Pulmonary artery endothelial cell (primary cell): ENCODE measurements around the gene HCFC2. TPM values are rescaled to one million over a fixed set of nuclear protein-coding genes. Genes with fewer than 3 reads are reported as not detected.
"Not testable (repeated sequence)": the region's sequence is repeated elsewhere in the genome, so short reads cannot be mapped to it uniquely, and the experiment has no call there.

Experiments used
- DNase-seq: peaks from one replicate; pipeline ENCODE4 v3.0.0-alpha.2; 2011; ENCODE audit warnings: low read depth, low spot score
- total RNA-seq: library from RNA; depleted of rRNA; stranded (reverse); fragments of >200 nt; gene quantifications from 2 replicates; pipeline ENCODE4 v1.2.3, GENCODE V29; 2014

Gene HCFC2
- total RNA-seq = 13.5 and 30.4 TPM in 2 replicates

- peak; percentile 60 for DNase-seq
Observed at GRCh38 chr12:104064031-104064841, at the start of gene HCFC2. Gene HCFC2, plus strand, starts transcription at chr12:104064531. Its CDS starts 30 bp downstream, at chr12:104064561.

- DNase-seq = not testable (repeated sequence)
Observed at GRCh38 chr12:104021862-104022261, 42.5 kb upstream of the HCFC2 start.

GRCh38 chr12:104022786-104023185 lies 41.5 kb upstream of the HCFC2 start:
- DNase-seq = no peak

DNA sequence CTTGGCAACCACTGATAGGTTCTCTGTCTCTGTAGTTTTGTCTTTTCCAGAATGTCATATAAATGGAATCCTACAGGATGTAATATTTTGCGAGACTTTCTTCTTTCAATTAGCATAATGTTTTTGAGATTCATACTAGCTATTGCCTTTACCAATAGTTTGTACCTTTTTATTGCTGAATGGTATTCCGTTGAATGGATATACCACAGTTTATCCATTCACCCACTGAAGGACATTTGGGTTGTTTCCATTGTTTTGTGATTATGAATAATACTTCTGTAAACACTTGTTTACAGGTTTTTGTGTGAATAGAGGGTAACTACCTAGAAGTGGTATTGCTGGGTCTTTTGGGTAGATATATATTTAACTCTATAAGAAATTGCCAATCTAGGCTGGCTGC lies 40.6 kb upstream of the HCFC2 start:
- no peak for DNase-seq

DNA sequence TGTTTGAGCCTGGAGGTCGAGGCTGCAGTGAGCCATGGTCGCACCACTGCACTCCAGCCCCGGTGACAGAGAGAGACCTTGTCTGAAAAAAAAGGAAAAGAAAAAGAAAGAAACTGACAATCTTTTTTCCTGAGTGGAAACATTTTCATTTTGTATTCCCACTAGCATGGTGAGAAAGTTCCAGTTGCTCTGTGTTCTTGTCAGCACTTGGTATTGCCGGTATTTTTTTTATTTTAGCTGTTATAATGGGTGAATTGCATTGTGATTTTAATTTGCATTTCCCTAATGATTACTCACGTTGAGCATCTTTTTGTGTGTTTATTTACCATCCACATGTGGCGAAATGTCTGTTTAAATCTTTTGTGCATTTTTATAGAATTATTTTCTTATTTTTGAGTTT lies 40.0 kb upstream of the HCFC2 start:
- DNase-seq = no peak

- no peak for DNase-seq
Observed at GRCh38 chr12:104025771-104026170, 38.6 kb upstream of the HCFC2 start.

GRCh38 chr12:104026841-104027599 lies 37.3 kb upstream of the HCFC2 start:
- no peak for DNase-seq

- DNase-seq = not testable (repeated sequence)
Observed at GRCh38 chr12:104030596-104030995, 33.7 kb upstream of the HCFC2 start.

DNA sequence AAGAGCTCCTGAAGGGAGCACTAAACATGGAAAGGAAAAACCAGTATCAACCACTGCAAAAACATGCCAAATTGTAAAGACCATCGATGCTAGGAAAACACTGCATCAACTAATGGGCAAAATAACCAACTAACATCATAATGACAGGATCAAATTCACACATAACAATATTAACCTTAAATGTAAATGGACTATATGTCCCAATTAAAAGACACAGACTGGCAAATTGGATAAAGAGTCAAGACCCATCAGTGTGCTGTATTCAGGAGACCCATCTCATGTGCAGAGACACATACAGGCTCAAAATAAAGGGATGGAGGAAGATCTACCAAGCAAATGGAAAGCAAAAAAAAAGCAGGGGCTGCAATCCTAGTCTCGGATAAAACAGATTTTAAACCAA lies 28.2 kb upstream of the HCFC2 start:
- DNase-seq = not testable (repeated sequence)

DNA sequence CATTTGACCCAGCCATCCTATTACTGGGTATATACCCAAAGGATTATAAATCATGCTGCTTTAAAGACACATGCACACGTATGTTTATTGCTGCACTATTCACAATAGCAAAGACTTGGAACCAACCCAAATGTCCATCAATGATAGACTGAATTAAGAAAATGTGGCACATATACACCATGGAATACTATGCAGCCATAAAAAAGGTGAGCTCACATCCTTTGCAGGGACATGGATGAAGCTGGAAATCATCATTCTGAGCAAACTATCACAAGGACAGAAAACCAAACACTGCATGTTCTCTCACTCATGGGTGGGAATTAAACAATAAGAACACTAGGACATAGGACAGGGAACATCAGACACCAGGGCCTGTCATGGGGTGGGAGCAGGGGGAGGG lies 24.6 kb upstream of the HCFC2 start:
- not testable (repeated sequence) for DNase-seq

- no peak for DNase-seq
Observed at GRCh38 chr12:104042580-104042979, 21.8 kb upstream of the HCFC2 start.

DNA sequence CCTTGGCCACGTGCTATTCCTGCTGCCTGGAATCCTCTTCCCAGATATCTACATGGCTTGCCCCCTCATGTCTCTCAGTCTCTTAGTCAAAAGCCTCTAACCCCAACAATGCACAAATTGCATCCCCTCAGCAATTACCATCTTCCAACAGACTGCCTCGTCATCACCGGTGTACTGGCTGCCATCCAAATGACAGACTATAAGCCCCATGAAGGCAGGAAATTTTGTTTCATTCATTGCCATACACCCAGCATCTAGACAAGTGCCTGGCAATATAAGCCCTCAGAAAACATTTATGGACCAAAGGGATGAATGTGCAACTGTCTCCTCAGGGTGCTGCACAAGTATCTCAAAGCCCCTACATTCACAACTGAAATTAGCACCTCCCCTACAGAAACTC lies 20.2 kb upstream of the HCFC2 start:
- DNase-seq = no peak

DNA sequence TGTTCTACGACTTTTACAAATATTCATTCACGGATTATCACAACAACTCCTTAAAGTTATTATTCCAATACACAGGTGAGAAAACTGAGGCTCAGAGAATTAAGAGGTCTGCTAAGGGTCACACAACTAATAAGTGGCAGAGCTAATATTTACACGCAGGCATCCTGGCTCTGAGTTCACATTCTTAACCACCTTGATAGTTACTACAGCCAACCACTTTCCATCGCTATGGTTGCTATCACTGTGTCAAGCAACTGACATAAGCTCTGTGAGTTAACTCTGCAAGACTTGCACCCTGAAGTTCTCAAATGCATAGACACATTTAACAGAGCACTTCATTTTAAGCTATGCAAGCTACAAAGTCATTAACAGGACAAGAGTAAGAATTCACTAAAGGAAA lies 18.0 kb upstream of the HCFC2 start:
- DNase-seq = no peak

GRCh38 chr12:104048162-104048561 lies 16.2 kb upstream of the HCFC2 start:
- DNase-seq = no peak

GRCh38 chr12:104048811-104049210 lies 15.5 kb upstream of the HCFC2 start:
- no peak for DNase-seq

DNA sequence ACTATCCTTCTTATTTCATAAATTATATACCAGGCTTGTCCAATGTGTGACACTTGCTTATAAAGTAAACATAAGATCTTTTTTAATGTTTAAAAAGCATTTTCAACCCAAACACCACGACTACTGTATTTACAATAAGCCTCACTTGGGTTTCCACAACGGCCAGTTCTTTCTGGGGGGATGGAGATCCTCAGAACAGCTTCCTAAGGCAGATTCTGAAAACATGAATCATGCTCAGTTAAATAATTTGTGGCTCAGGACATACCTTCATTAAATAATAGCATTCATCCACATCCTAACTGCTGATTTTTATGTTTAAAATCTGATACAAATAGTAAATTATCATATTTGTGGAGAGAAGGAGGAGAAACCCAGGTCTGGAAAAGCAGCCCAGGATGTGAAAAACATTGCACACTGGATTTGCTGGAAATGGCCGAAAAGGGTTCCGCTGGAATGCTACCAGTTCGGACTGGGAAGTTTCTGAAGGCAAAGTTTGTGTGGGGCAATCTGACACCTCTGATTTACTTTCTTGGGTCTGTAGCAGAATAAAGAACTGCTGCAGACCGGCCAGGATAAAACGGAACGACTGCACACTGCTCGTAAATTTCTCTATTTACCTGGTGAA lies 14.9 kb upstream of the HCFC2 start:
- no peak for DNase-seq

DNA sequence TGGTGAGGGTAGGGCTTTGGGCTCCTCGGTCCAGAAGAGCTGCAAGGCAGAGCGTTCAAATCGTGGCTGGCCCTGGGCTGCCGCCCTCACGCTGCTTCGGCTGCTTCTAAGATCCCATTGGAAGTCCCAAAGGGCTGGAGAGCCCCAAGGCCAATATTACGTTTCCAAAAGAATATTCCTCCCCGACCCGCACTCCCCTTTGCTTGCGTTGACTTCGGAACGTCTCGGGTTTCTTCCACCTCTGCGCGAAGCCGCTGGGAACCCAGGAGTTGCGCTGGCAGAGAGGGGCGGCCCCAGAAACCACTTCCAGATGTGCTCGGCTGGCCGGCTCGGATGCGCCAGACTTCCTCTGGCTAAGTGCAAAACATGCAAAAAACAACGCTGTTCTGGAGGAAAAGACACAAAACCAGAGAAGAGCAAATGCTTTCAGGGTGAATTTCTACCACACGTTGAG lies 14.4 kb upstream of the HCFC2 start, which contains the start of gene GLT8D2:
GLT8D2 (minus strand) TSS at position 285 of the 454 bp plus-strand sequence. CDS start 30,539 bp downstream, outside the sequence.
- DNase-seq = no peak

- no peak for DNase-seq
Observed at GRCh38 chr12:104050436-104050835, 13.9 kb upstream of the HCFC2 start.

GRCh38 chr12:104054681-104055346 lies 9.5 kb upstream of the HCFC2 start:
- DNase-seq = no peak

GRCh38 chr12:104055686-104056388 lies 8.5 kb upstream of the HCFC2 start:
- DNase-seq = peak; percentile 60
